K562 (cell line): ENCODE data around the gene TFPI. TPM values are rescaled to one million over a fixed set of nuclear protein-coding genes. Genes with fewer than 3 reads are reported as not detected.
A peak's percentile ranks its signal among the peaks of the same experiment; 100 is the strongest.

ENCODE experiments used
- ATF2 ChIP-seq: sonication (generic); formaldehyde crosslinking; IDR thresholded peaks from 2 replicates; pipeline ENCODE4 v1.8.1; 2022; ENCODE audit warnings: missing genetic modification reagents
- ETV6 ChIP-seq, 3 experiments: fragments of 150-350 bp in 1 of 3; sonication (generic) in 1 of 3; formaldehyde crosslinking in 1 of 3; IDR thresholded peaks; 2 replicates each; pipeline versions ENCODE4 v1.6.1 to v1.8.0; 2014 to 2022; ENCODE audit warnings: borderline replicate concordance in 2 of 3, low read depth in 2 of 3, antibody characterized with exemption in 1 of 3, low read length in 1 of 3, mild to moderate bottlenecking in 1 of 3, missing genetic modification reagents in 1 of 3
- JUN ChIP-seq, 2 experiments: sonication (generic) in 1 of 2; formaldehyde crosslinking in 1 of 2; IDR thresholded peaks; 2 replicates each; pipeline versions ENCODE4 v1.6.1 to v1.8.0; 2012 to 2022; ENCODE audit warnings: borderline replicate concordance in 2 of 2, mild to moderate bottlenecking in 2 of 2, improper control_type of control experiment in 1 of 2, low read depth in 1 of 2, low read length in 1 of 2, missing genetic modification reagents in 1 of 2
- KLF10 ChIP-seq: fragments of 250-450 bp; sonication (Bioruptor Pico); IDR thresholded peaks from 2 replicates; pipeline ENCODE4 v1.6.1; 2021; ENCODE audit warnings: matching md5 sums
- NCOA1 ChIP-seq: fragments of 450-650 bp; IDR thresholded peaks from 2 replicates; pipeline ENCODE4 v1.6.1; 2016; ENCODE audit warnings: low read depth
- NFE2 ChIP-seq: IDR thresholded peaks from 2 replicates; pipeline ENCODE4 v1.6.1; 2014; ENCODE audit warnings: antibody characterized with exemption, low read depth
- RBFOX2 ChIP-seq: fragments of 200-400 bp; formaldehyde crosslinking; IDR thresholded peaks from 2 replicates; pipeline ENCODE4 v1.6.1; 2017; ENCODE audit warnings: low read depth, mild to moderate bottlenecking, low read length, moderate library complexity
- SRSF1 ChIP-seq: fragments of 200-400 bp; formaldehyde crosslinking; IDR thresholded peaks from 2 replicates; pipeline ENCODE4 v1.6.1; 2017; ENCODE audit warnings: mild to moderate bottlenecking, low read depth, low read length, moderate library complexity
- XRCC5 ChIP-seq: fragments of 200-400 bp; formaldehyde crosslinking; IDR thresholded peaks from 2 replicates; pipeline ENCODE4 v1.6.1; 2017; ENCODE audit warnings: low read depth, mild to moderate bottlenecking, low read length
- ZBTB43 ChIP-seq: sonication (generic); formaldehyde crosslinking; IDR thresholded peaks from 2 replicates; pipeline ENCODE4 v1.8.0; 2023; ENCODE audit warnings: mild to moderate bottlenecking, missing genetic modification reagents
- ZFP36 ChIP-seq: fragments of 150-350 bp; IDR thresholded peaks from 2 replicates; pipeline ENCODE4 v1.6.1; 2018; ENCODE audit warnings: low read length, low read depth; ENCODE audit not compliant: partially characterized antibody
- ZNF280A ChIP-seq: fragments of 450-650 bp; IDR thresholded peaks from 2 replicates; pipeline ENCODE4 v1.6.1; 2018; ENCODE audit warnings: mild to moderate bottlenecking, low read depth; ENCODE audit not compliant: partially characterized antibody
- ZNF518B ChIP-seq: fragments of 250-450 bp; sonication (Bioruptor Pico); IDR thresholded peaks from 2 replicates; pipeline ENCODE4 v1.5.0; 2021; ENCODE audit warnings: mild to moderate bottlenecking, moderate library complexity
- polyA plus RNA-seq, 8 experiments: library from polyadenylated mRNA; depleted of rRNA in 4 of 8; stranded (reverse) in 5 of 8; unstranded in 3 of 8; fragments of >200 nt; fragmentation: Nextera tagmentation in 2 of 8; fragmentation: Illumina TruSeq in 1 of 8; extraction: Ambion mirVana in 2 of 8; extraction: Trizol in 1 of 8; gene quantifications; 2 replicates each; pipeline versions ENCODE4 v1.2.1 to v1.2.3, GENCODE V29; 2011 to 2014; ENCODE audit warnings: inconsistent platforms in 1 of 8, missing spikeins in 1 of 8
- total RNA-seq, 7 experiments: library from RNA; depleted of rRNA in 6 of 7; stranded (reverse); fragments of >200 nt in 6 of 7; fragmentation: Illumina TruSeq in 2 of 7; extraction: Trizol in 2 of 7; gene quantifications; 2 replicates each; pipeline versions ENCODE4 v1.2.1 to v1.2.3, GENCODE V29; 2011 to 2021; ENCODE audit warnings: low replicate concordance in 1 of 7

The TFPI gene
- total and polyA plus RNA-seq, 9 of the 15 experiments (the other 6 are each of a cell fraction or from before 2014, with no cell fraction given) = 53.5 to 219 (median 100) TPM

GRCh38 chr2:187552828-187553681 is 1.2 kb downstream of the TFPI start (continued):
- TF ChIP-seq ZNF518B (CRISPR knock-in tag) (no peak), KLF10 (CRISPR knock-in tag) (no peak), ETV6 (IDR thresholded peaks at IDR 0.05; ENCODE audit: borderline replicate concordance in 1 of 2, low read depth in 2 of 2, low read length in 1 of 2) (no peak), ETV6 (CRISPR knock-in tag; IDR thresholded peaks at IDR 0.05; ENCODE audit: borderline replicate concordance) (no peak), ZNF280A (no peak), JUN (IDR thresholded peaks at IDR 0.05; ENCODE audit: borderline replicate concordance, low read depth, low read length) (peak; percentile 75; the same call in 1 of the 2 replicates), JUN (CRISPR knock-in tag; IDR thresholded peaks at IDR 0.05; ENCODE audit: borderline replicate concordance) (no peak), ZBTB43 (CRISPR knock-in tag) (no peak), SRSF1 (no peak), RBFOX2 (peak; percentile 37; the same call in 1 of the 2 replicates), NCOA1 (no peak), XRCC5 (no peak), ZFP36 (no peak), NFE2 (peak; percentile 89), ATF2 (no peak)
